Activated CD4-positive, alpha-beta memory T cell treated with anti-CD3 and anti-CD28 coated beads for 36 hours (primary cell): ENCODE measurements around the gene TREML4. TPM values are rescaled to one million over a fixed set of nuclear protein-coding genes. Genes with fewer than 3 reads are reported as not detected.

Experiments
- CTCF ChIA-PET: fragments of 350-600 bp; sonication (Branson Sonifier 250); formaldehyde crosslinking; loops from one replicate; lab custom pipeline; 2021; ENCODE audit warnings: antibody characterized with exemption, inconsistent platforms; lab: Charles Lee
- POLR2A ChIA-PET: fragments of 350-600 bp; sonication (Branson Sonifier 250); formaldehyde crosslinking; loops from one replicate; lab custom pipeline; 2021; ENCODE audit warnings: antibody characterized with exemption; lab: Charles Lee
- DNase-seq: peaks from one replicate; pipeline ENCODE4 v3.0.0-alpha.2; 2020
- H3K27ac Mint-ChIP-seq: one replicate; pipeline ENCODE4 v1.8.0; 2021; ENCODE audit warnings: mixed read lengths
- H3K27me3 Mint-ChIP-seq: one replicate; pipeline ENCODE4 v1.8.0; 2021; ENCODE audit warnings: mixed read lengths
- H3K36me3 Mint-ChIP-seq: one replicate; pipeline ENCODE4 v1.8.0; 2021; ENCODE audit warnings: mixed read lengths
- H3K4me1 Mint-ChIP-seq: one replicate; pipeline ENCODE4 v1.8.0; 2021; ENCODE audit warnings: low read depth, mixed read lengths
- H3K4me3 Mint-ChIP-seq: one replicate; pipeline ENCODE4 v1.8.0; 2021; ENCODE audit warnings: mild to moderate bottlenecking, mixed read lengths
- H3K9me3 Mint-ChIP-seq: one replicate; pipeline ENCODE4 v1.8.0; 2021; ENCODE audit warnings: mixed read lengths
- intact Hi-C: fragments of 100-400 bp; cut with micrococcal nuclease; formaldehyde crosslinking; loops from one replicate; pipeline ENCODE4 v1.15.1; 2023
- total RNA-seq, 2 experiments: library from RNA; stranded (reverse); gene quantifications; one replicate each; pipeline ENCODE4 v1.2.3, GENCODE V29; 2021

The TREML4 gene
- total RNA-seq, 2 experiments from 2014 or later, result not detected

- POLR2A ChIA-PET, result no interaction called here
- intact Hi-C loops, result no loop called here
- peaks cover 15% of the 10 kb centered on the region for H3K9me3 Mint-ChIP-seq
- H3K36me3 Mint-ChIP-seq, result peaks cover 20% of the 10 kb centered on the region
- H3K27ac Mint-ChIP-seq, result no peak overlapping the region
- CTCF ChIA-PET, result no interaction called here
- DNase-seq, result no peak
- no peaks in the 10 kb centered on the region for H3K27me3 Mint-ChIP-seq
- H3K4me3 Mint-ChIP-seq, result no peak overlapping the region
- peaks cover 9% of the 10 kb centered on the region for H3K4me1 Mint-ChIP-seq
These were observed 34.9 kb upstream of the TREML4 start for GRCh38 chr6:41193171-41193734.

GRCh38 chr6:41193884-41194283, 34.3 kb upstream of the TREML4 start:
- Mint-ChIP-seq H3K27me3 (no peaks in the 10 kb centered on the region), H3K4me3 (no peak overlapping the region), H3K36me3 (peaks cover 20% of the 10 kb centered on the region), H3K4me1 (peaks cover 7% of the 10 kb centered on the region), H3K27ac (no peak overlapping the region), H3K9me3 (peaks cover 15% of the 10 kb centered on the region)
- POLR2A ChIA-PET, result no interaction called here
- intact Hi-C loops, result no loop called here
- CTCF ChIA-PET, result no interaction called here
- no peak for DNase-seq

GRCh38 chr6:41194386-41194785, 33.8 kb upstream of the TREML4 start:
- Mint-ChIP-seq H3K9me3 (peaks cover 12% of the 10 kb centered on the region), H3K4me1 (peaks cover 10% of the 10 kb centered on the region), H3K36me3 (peaks cover 17% of the 10 kb centered on the region), H3K4me3 (no peak overlapping the region), H3K27me3 (no peaks in the 10 kb centered on the region), H3K27ac (no peak overlapping the region)
- intact Hi-C loops, result no loop called here
- no peak for DNase-seq
- POLR2A ChIA-PET, result no interaction called here
- CTCF ChIA-PET, result interaction anchor here (0.5 to 1.2 kb wide), 2 partner anchors 12 to 1837 kb away, joined by 3 to 4 read pairs; no protein-coding TSS in a partner anchor

- Mint-ChIP-seq H3K9me3 (no peaks in the 10 kb centered on the region), H3K4me3 (no peak overlapping the region), H3K27ac (no peak overlapping the region), H3K27me3 (no peaks in the 10 kb centered on the region), H3K4me1 (peaks cover 39% of the 10 kb centered on the region), H3K36me3 (peaks cover 16% of the 10 kb centered on the region)
- intact Hi-C loops, result no loop called here
- ChIA-PET CTCF (interaction anchor here (0.6 to 1.8 kb wide), 2 partner anchors 15 to 83 kb away, joined by 3 to 14 read pairs; no protein-coding TSS in a partner anchor), POLR2A (no interaction called here)
- no peak for DNase-seq
These were observed 30.9 kb upstream of the TREML4 start for GRCh38 chr6:41197234-41197633.

- Mint-ChIP-seq H3K36me3 (peaks cover 9% of the 10 kb centered on the region), H3K9me3 (no peaks in the 10 kb centered on the region), H3K27me3 (no peaks in the 10 kb centered on the region), H3K4me1 (peaks cover 49% of the 10 kb centered on the region), H3K27ac (peak overlapping the region; percentile 95), H3K4me3 (peak overlapping the region; percentile 69)
- ChIA-PET CTCF (interaction anchor here (0.7 to 1.5 kb wide), 7 partner anchors 8 to 107 kb away, joined by 3 to 6 read pairs (median 3); no protein-coding TSS in a partner anchor), POLR2A (interaction anchor here (1.5 kb wide), 1 partner anchor 123 kb away, joined by 4 read pairs; no protein-coding TSS in a partner anchor)
- intact Hi-C loops, result loop anchor here (1.0 to 5.0 kb wide), 5 partner anchors 17 to 127 kb away; partner anchors contain the start of genes NFYA and OARD1
- peak; percentile 69 for DNase-seq
These were observed 28.4 kb upstream of the TREML4 start for GRCh38 chr6:41199552-41200246.

- H3K27ac Mint-ChIP-seq, result peak overlapping the region; percentile 95
- peaks cover 47% of the 10 kb centered on the region for H3K4me1 Mint-ChIP-seq
- ChIA-PET POLR2A (interaction anchor here (0.6 to 1.5 kb wide), 4 partner anchors 13 to 124 kb away, joined by 3 to 4 read pairs (median 3); no protein-coding TSS in a partner anchor), CTCF (interaction anchor here (0.8 to 1.1 kb wide), 5 partner anchors 9 to 106 kb away, joined by 3 to 5 read pairs (median 3); no protein-coding TSS in a partner anchor)
- peak overlapping the region; percentile 69 for H3K4me3 Mint-ChIP-seq
- H3K36me3 Mint-ChIP-seq, result peaks cover 9% of the 10 kb centered on the region
- intact Hi-C loops, result loop anchor here (1.0 to 5.0 kb wide), 5 partner anchors 18 to 128 kb away; partner anchors contain the start of genes NFYA and OARD1
- H3K9me3 Mint-ChIP-seq, result no peaks in the 10 kb centered on the region
- peak; percentile 78 for DNase-seq
- H3K27me3 Mint-ChIP-seq, result no peaks in the 10 kb centered on the region
These were observed 27.8 kb upstream of the TREML4 start for GRCh38 chr6:41200296-41200900.

GRCh38 chr6:41200901-41201763, 27.0 kb upstream of the TREML4 start, which contains the start of gene TREML2:
Gene TREML2 (minus strand): TSS chr6:41201149. CDS start chr6:41201008, 141 bp downstream.
- intact Hi-C loops, result loop anchor here (1.0 to 5.0 kb wide), 5 partner anchors 19 to 129 kb away; partner anchors contain the start of genes NFYA and OARD1
- ChIA-PET CTCF (interaction anchor here (0.8 to 1.1 kb wide), 5 partner anchors 9 to 106 kb away, joined by 3 to 5 read pairs (median 3); no protein-coding TSS in a partner anchor), POLR2A (interaction anchor here (0.6 to 1.5 kb wide), 4 partner anchors 13 to 125 kb away, joined by 3 to 4 read pairs (median 3); no protein-coding TSS in a partner anchor)
- Mint-ChIP-seq H3K36me3 (peaks cover 9% of the 10 kb centered on the region), H3K27me3 (no peaks in the 10 kb centered on the region), H3K4me3 (peak within 1 kb of the TSS; percentile 69), H3K9me3 (no peaks in the 10 kb centered on the region), H3K4me1 (peaks cover 47% of the 10 kb centered on the region), H3K27ac (peak within 1 kb of the TSS; percentile 95)
- peak; percentile 66 for DNase-seq

GRCh38 chr6:41201764-41202173, 26.4 kb upstream of the TREML4 start:
- Mint-ChIP-seq H3K27me3 (no peaks in the 10 kb centered on the region), H3K9me3 (no peaks in the 10 kb centered on the region), H3K27ac (peak overlapping the region; percentile 95), H3K36me3 (peaks cover 6% of the 10 kb centered on the region), H3K4me1 (peaks cover 47% of the 10 kb centered on the region), H3K4me3 (peak overlapping the region; percentile 69)
- POLR2A ChIA-PET, result no interaction called here
- CTCF ChIA-PET, result interaction anchor here (1.0 to 1.3 kb wide), 2 partner anchors 25 to 134 kb away, joined by 3 read pairs; no protein-coding TSS in a partner anchor
- intact Hi-C loops, result loop anchor here (2.0 to 5.0 kb wide), 3 partner anchors 96 to 117 kb away; no protein-coding TSS in a partner anchor
- DNase-seq, result no peak

- CTCF ChIA-PET, result no interaction called here
- Mint-ChIP-seq H3K4me3 (no peak overlapping the region), H3K9me3 (no peaks in the 10 kb centered on the region), H3K27ac (no peak overlapping the region), H3K36me3 (no peaks in the 10 kb centered on the region), H3K27me3 (no peaks in the 10 kb centered on the region), H3K4me1 (peaks cover 51% of the 10 kb centered on the region)
- POLR2A ChIA-PET, result interaction anchor here (0.7 kb wide), 1 partner anchor 1210 kb away, joined by 3 read pairs; no protein-coding TSS in a partner anchor
- intact Hi-C loops, result loop anchor here (5.0 kb wide), 1 partner anchor 93 kb away; no protein-coding TSS in a partner anchor
- DNase-seq, result no peak
These were observed 24.0 kb upstream of the TREML4 start for GRCh38 chr6:41204156-41204555.

- no peak overlapping the region for H3K4me3 Mint-ChIP-seq
- ChIA-PET POLR2A (no interaction called here), CTCF (interaction anchor here (1.2 kb wide), 1 partner anchor 17 kb away, joined by 3 read pairs; no protein-coding TSS in a partner anchor)
- H3K36me3 Mint-ChIP-seq, result no peaks in the 10 kb centered on the region
- H3K9me3 Mint-ChIP-seq, result no peaks in the 10 kb centered on the region
- H3K27me3 Mint-ChIP-seq, result no peaks in the 10 kb centered on the region
- no peak overlapping the region for H3K27ac Mint-ChIP-seq
- DNase-seq, result no peak
- H3K4me1 Mint-ChIP-seq, result peaks cover 10% of the 10 kb centered on the region
- intact Hi-C loops, result no loop called here
These were observed 19.6 kb upstream of the TREML4 start for GRCh38 chr6:41208439-41209106.
